Neural cell (in vitro differentiated cells): Measurements from ENCODE around the gene TOM1. TPM values are rescaled to one million over a fixed set of nuclear protein-coding genes. Genes with fewer than 3 reads are reported as not detected.

ENCODE experiments used
- H2AFZ ChIP-seq: fragments of 200-600, 300-800 bp; sonication (generic), shearing (Covaris generic); 2 replicates; pipeline ENCODE4 v1.6.0; 2014; ENCODE audit warnings: low read depth, mild to moderate bottlenecking, antibody characterized with exemption, low read length, moderate library complexity
- H3F3A ChIP-seq: fragments of 200-600 bp; shearing (Covaris generic); 2 replicates; pipeline ENCODE4 v1.6.1; 2016; ENCODE audit warnings: mild to moderate bottlenecking, moderate library complexity, mixed read lengths, antibody characterized with exemption, low read length; ENCODE audit not compliant: insufficient read depth, poor library complexity, severe bottlenecking
- H3K27ac ChIP-seq: fragments of 200-600, 300-800 bp; sonication (generic), shearing (Covaris generic); 2 replicates; pipeline ENCODE4 v1.5.1; 2014; ENCODE audit warnings: mild to moderate bottlenecking, low read length, moderate library complexity
- H3K27me3 ChIP-seq: fragments of 300-800, 200-600 bp; sonication (generic), shearing (Covaris generic); 2 replicates; pipeline ENCODE4 v1.6.0; 2014; ENCODE audit warnings: mild to moderate bottlenecking, low read depth, low read length, moderate library complexity; ENCODE audit not compliant: insufficient read depth
- H3K36me3 ChIP-seq: fragments of 300-800, 200-600 bp; sonication (generic), shearing (Covaris generic); 2 replicates; pipeline ENCODE4 v1.5.1; 2014; ENCODE audit warnings: mild to moderate bottlenecking, antibody characterized with exemption, low read length, moderate library complexity; ENCODE audit not compliant: insufficient read depth
- H3K4me2 ChIP-seq: fragments of 300-800, 200-600 bp; sonication (generic), shearing (Covaris generic); 2 replicates; pipeline ENCODE4 v1.6.0; 2014; ENCODE audit warnings: mild to moderate bottlenecking, low read length
- H3K4me3 ChIP-seq: fragments of 300-800, 200-600 bp; sonication (generic), shearing (Covaris generic); 2 replicates; pipeline ENCODE4 v1.5.1; 2014; ENCODE audit warnings: mild to moderate bottlenecking, low read length, moderate library complexity
- H3K79me2 ChIP-seq: fragments of 200-600 bp; shearing (Covaris generic); replicated peaks from 2 replicates; pipeline ENCODE4 v1.6.0; 2014; ENCODE audit warnings: mild to moderate bottlenecking, low read length, moderate library complexity; ENCODE audit not compliant: insufficient read depth
- H3K9ac ChIP-seq: fragments of 300-800, 200-600 bp; sonication (generic), shearing (Covaris generic); 2 replicates; pipeline ENCODE4 v1.6.1; 2016; ENCODE audit warnings: mild to moderate bottlenecking, low read length, mixed read lengths
- H3K9me2 ChIP-seq: fragments of 200-600 bp; shearing (Covaris generic); 2 replicates; pipeline ENCODE4 v1.6.1; 2016; ENCODE audit warnings: mild to moderate bottlenecking, low read length, mixed read lengths; ENCODE audit not compliant: insufficient read depth
- H3K9me3 ChIP-seq: fragments of 200-600, 300-800 bp; sonication (generic), shearing (Covaris generic); 2 replicates; pipeline ENCODE4 v1.6.1; 2016; ENCODE audit warnings: mild to moderate bottlenecking, mixed run types, low read length, moderate library complexity, mixed read lengths
- H4K20me1 ChIP-seq: fragments of 200-600 bp; shearing (Covaris generic); 2 replicates; pipeline ENCODE4 v1.6.1; 2016; ENCODE audit warnings: mild to moderate bottlenecking, mixed run types; ENCODE audit not compliant: insufficient read depth
- CTCF ChIP-seq: fragments of 450-650 bp; IDR thresholded peaks from 2 replicates; pipeline ENCODE4 v1.5.1; 2014; ENCODE audit warnings: antibody characterized with exemption, mild to moderate bottlenecking, moderate library complexity; ENCODE audit not compliant: poor library complexity, severe bottlenecking
- EP300 ChIP-seq: fragments of 450-650 bp; conservative IDR thresholded peaks from 2 replicates; pipeline ENCODE4 v1.6.1; 2014; ENCODE audit warnings: antibody characterized with exemption, mild to moderate bottlenecking, moderate library complexity; ENCODE audit not compliant: poor library complexity, severe bottlenecking
- EZH2 ChIP-seq: fragments of 200-600, 300-800 bp; shearing (Covaris generic), sonication (generic); IDR thresholded peaks from 2 replicates; pipeline ENCODE4 v1.6.1; 2014; ENCODE audit warnings: antibody characterized with exemption, low read length, borderline replicate concordance, mild to moderate bottlenecking; ENCODE audit not compliant: insufficient read depth, poor library complexity, severe bottlenecking
- MXI1 ChIP-seq: fragments of 450-650 bp; conservative IDR thresholded peaks from 2 replicates; pipeline ENCODE4 v1.6.1; 2014; ENCODE audit warnings: antibody characterized with exemption, mild to moderate bottlenecking; ENCODE audit not compliant: poor library complexity, severe bottlenecking
- POLR2AphosphoS5 ChIP-seq: IDR thresholded peaks from 2 replicates; pipeline ENCODE4 v1.6.1; 2012
- RAD21 ChIP-seq: fragments of 450-650 bp; conservative IDR thresholded peaks from 2 replicates; pipeline ENCODE4 v1.6.1; 2014; ENCODE audit warnings: antibody characterized with exemption, mild to moderate bottlenecking, moderate library complexity
- SMC3 ChIP-seq: fragments of 450-650 bp; conservative IDR thresholded peaks from 2 replicates; pipeline ENCODE4 v1.6.1; 2014; ENCODE audit warnings: antibody characterized with exemption, mild to moderate bottlenecking, moderate library complexity; ENCODE audit not compliant: poor library complexity
- TAF1 ChIP-seq: IDR thresholded peaks from 2 replicates; pipeline ENCODE4 v1.6.1; 2012; ENCODE audit warnings: low read depth
- polyA plus RNA-seq: library from polyadenylated mRNA; depleted of rRNA; stranded (reverse); fragments of >200 nt; gene quantifications from 2 replicates; pipeline ENCODE4 v1.2.3, GENCODE V29; 2014
- TF ChIP-seq, protein P1 (sequence below): IDR thresholded peaks from 2 replicates; pipeline ENCODE4 v1.6.1; 2012; ENCODE audit warnings: borderline replicate concordance

TOM1 gene
- polyA plus RNA-seq, 1 donor from 2014 or later, result 13.3 TPM

- H2AFZ ChIP-seq, result no peak overlapping the region
- H3K4me3 ChIP-seq, result no peak overlapping the region
- H3K9me3 ChIP-seq, result no peaks in the 10 kb centered on the region
- no peaks in the 10 kb centered on the region for H3K27me3 ChIP-seq
- no peaks in the 10 kb centered on the region for H3F3A ChIP-seq
- H3K4me2 ChIP-seq, result no peak overlapping the region
- TF ChIP-seq EP300 (no peak), EZH2 (no peak), CTCF (no peak), MXI1 (no peak), TAF1 (no peak), POLR2AphosphoS5 (no peak), SMC3 (no peak), RAD21 (no peak)
- TF ChIP-seq, protein P1, sequence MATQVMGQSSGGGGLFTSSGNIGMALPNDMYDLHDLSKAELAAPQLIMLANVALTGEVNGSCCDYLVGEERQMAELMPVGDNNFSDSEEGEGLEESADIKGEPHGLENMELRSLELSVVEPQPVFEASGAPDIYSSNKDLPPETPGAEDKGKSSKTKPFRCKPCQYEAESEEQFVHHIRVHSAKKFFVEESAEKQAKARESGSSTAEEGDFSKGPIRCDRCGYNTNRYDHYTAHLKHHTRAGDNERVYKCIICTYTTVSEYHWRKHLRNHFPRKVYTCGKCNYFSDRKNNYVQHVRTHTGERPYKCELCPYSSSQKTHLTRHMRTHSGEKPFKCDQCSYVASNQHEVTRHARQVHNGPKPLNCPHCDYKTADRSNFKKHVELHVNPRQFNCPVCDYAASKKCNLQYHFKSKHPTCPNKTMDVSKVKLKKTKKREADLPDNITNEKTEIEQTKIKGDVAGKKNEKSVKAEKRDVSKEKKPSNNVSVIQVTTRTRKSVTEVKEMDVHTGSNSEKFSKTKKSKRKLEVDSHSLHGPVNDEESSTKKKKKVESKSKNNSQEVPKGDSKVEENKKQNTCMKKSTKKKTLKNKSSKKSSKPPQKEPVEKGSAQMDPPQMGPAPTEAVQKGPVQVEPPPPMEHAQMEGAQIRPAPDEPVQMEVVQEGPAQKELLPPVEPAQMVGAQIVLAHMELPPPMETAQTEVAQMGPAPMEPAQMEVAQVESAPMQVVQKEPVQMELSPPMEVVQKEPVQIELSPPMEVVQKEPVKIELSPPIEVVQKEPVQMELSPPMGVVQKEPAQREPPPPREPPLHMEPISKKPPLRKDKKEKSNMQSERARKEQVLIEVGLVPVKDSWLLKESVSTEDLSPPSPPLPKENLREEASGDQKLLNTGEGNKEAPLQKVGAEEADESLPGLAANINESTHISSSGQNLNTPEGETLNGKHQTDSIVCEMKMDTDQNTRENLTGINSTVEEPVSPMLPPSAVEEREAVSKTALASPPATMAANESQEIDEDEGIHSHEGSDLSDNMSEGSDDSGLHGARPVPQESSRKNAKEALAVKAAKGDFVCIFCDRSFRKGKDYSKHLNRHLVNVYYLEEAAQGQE, result no peak
- H3K36me3 ChIP-seq, result no peaks in the 10 kb centered on the region
- H3K79me2 ChIP-seq, result no peaks in the 10 kb centered on the region
- H4K20me1 ChIP-seq, result no peaks in the 10 kb centered on the region
- no peak overlapping the region for H3K27ac ChIP-seq
- H3K9ac ChIP-seq, result no peak overlapping the region
- H3K9me2 ChIP-seq, result no peaks in the 10 kb centered on the region
These were observed 54.4 kb downstream of the TOM1 start for GRCh38 chr22:35354068-35354467.

DNA sequence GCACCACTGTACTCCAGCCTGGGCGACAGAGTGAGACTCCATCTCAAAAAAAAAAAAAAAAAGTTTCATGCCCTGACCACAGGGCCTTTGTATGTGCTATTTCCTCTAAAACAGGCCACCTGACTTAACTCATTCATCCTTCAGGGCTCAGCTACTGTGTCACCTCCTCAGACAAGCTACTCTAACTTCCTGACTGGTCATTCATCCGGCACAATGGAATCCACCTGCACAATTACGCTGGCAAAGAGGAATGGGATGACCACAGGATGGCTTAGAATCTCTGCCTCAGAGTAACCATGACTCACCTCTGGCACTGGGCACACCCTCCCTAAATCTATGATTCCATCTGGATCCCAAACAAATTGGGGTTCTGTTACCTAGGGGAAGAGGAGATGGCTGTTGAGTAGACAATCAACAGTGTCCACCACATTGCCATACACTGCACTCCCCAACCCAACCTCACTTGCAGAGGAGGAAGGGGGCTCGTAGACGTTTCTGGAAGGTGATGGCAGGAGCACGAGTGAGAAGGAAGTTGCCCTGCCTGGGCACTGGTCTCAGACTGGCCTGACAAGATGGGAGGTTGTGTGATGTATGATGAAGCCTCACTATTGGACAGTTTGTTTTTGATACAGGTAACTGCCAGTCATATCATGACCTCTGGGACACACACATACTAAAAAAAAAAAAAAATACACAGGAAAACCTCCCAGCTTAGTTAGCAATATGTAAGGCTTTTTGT, 58.4 kb downstream of the TOM1 start:
- Histone ChIP-seq H3K4me2 (no peak overlapping the region), H3K79me2 (no peaks in the 10 kb centered on the region), H3K4me3 (no peak overlapping the region), H3K27ac (no peak overlapping the region), H3K9ac (no peak overlapping the region), H4K20me1 (no peaks in the 10 kb centered on the region), H3F3A (no peaks in the 10 kb centered on the region), H3K9me3 (no peaks in the 10 kb centered on the region), H3K9me2 (no peaks in the 10 kb centered on the region), H3K36me3 (no peaks in the 10 kb centered on the region), H2AFZ (no peak overlapping the region), H3K27me3 (no peaks in the 10 kb centered on the region)
- no peak for TF ChIP-seq CTCF
- TF ChIP-seq SMC3, result no peak
- no peak for TF ChIP-seq EZH2
- no peak for TF ChIP-seq MXI1
- TF ChIP-seq, protein P1, result no peak
- TF ChIP-seq EP300, result no peak
- TF ChIP-seq POLR2AphosphoS5, result no peak
- no peak for TF ChIP-seq RAD21
- no peak for TF ChIP-seq TAF1
